ENCODE measurements around the gene SASS6. TPM values are rescaled to one million over a fixed set of nuclear protein-coding genes. Genes with fewer than 3 reads are reported as not detected.

Gene SASS6
- total and polyA plus RNA-seq, 4 donors, result 3.7 to 5.4 (median 4.6) TPM

- no peak for DNase-seq (ENCODE audit: low read depth in 4 of 6, low spot score in 6 of 6)
- Histone ChIP-seq H3K9me3 (ENCODE audit: control insufficient read depth, insufficient read depth, low read length) (no peaks in the 10 kb centered on the region), H3K27me3 (ENCODE audit: control insufficient read depth, insufficient read depth, low read length) (no peaks in the 10 kb centered on the region), H3K4me3 (ENCODE audit: low read depth, low read length) (no peak overlapping the region), H3K27ac (ENCODE audit: low read depth, low read length) (no peak overlapping the region), H3K4me1 (ENCODE audit: control insufficient read depth, insufficient read depth, low read length) (no peaks in the 10 kb centered on the region), H3K36me3 (ENCODE audit: control insufficient read depth, insufficient read depth, low read length) (peaks cover 5% of the 10 kb centered on the region)
- WGBS (ENCODE audit: insufficient coverage), result 61% methylated on average over 2 of the region's 2 CpGs
Measured at GRCh38 chr1:100151679-100152078, 18.9 kb upstream of the SASS6 start.

DNA sequence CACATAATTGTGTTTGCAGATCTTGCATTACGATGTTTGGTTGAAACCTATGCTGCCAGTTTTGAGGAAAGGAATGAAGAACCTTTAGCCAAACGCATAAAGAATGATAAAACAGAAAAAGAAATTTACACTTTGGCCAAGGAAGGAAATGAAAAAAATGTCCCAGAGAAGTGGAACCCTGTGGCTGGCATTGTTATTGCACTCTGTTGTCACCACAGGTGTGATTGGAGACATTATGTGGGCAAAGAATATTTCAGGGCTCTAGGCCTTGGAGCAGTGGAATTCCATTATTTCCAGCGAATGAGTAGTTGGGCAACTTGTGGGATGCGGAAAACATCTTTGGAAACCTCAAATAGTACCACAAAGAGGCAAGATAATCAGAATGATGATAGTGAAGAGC is 15.1 kb upstream of the SASS6 start:
- H3K36me3 ChIP-seq (ENCODE audit: control insufficient read depth, insufficient read depth, low read length), result peaks cover 18% of the 10 kb centered on the region
- no peak overlapping the region for H3K4me3 ChIP-seq (ENCODE audit: low read depth, low read length)
- 100% methylated on average over 2 of the region's 4 CpGs for WGBS (ENCODE audit: insufficient coverage)
- no peak for DNase-seq (ENCODE audit: low read depth in 4 of 6, low spot score in 6 of 6)
- no peaks in the 10 kb centered on the region for H3K27me3 ChIP-seq (ENCODE audit: control insufficient read depth, insufficient read depth, low read length)
- no peaks in the 10 kb centered on the region for H3K9me3 ChIP-seq (ENCODE audit: control insufficient read depth, insufficient read depth, low read length)
- no peak overlapping the region for H3K27ac ChIP-seq (ENCODE audit: low read depth, low read length)
- H3K4me1 ChIP-seq (ENCODE audit: control insufficient read depth, insufficient read depth, low read length), result no peaks in the 10 kb centered on the region

GRCh38 chr1:100146958-100147357 is 14.2 kb upstream of the SASS6 start:
- Histone ChIP-seq H3K4me3 (ENCODE audit: low read depth, low read length) (no peak overlapping the region), H3K27ac (ENCODE audit: low read depth, low read length) (no peak overlapping the region), H3K27me3 (ENCODE audit: control insufficient read depth, insufficient read depth, low read length) (no peaks in the 10 kb centered on the region), H3K36me3 (ENCODE audit: control insufficient read depth, insufficient read depth, low read length) (peaks cover 18% of the 10 kb centered on the region), H3K4me1 (ENCODE audit: control insufficient read depth, insufficient read depth, low read length) (no peaks in the 10 kb centered on the region), H3K9me3 (ENCODE audit: control insufficient read depth, insufficient read depth, low read length) (no peaks in the 10 kb centered on the region)
- WGBS (ENCODE audit: insufficient coverage), result no CpG with 5 or more reads among the region's 1 CpG
- DNase-seq (ENCODE audit: low read depth in 4 of 6, low spot score in 6 of 6), result no peak

- Histone ChIP-seq H3K4me3 (ENCODE audit: low read depth, low read length) (no peak overlapping the region), H3K27ac (ENCODE audit: low read depth, low read length) (no peak overlapping the region), H3K4me1 (ENCODE audit: control insufficient read depth, insufficient read depth, low read length) (no peaks in the 10 kb centered on the region), H3K36me3 (ENCODE audit: control insufficient read depth, insufficient read depth, low read length) (peaks cover 17% of the 10 kb centered on the region), H3K27me3 (ENCODE audit: control insufficient read depth, insufficient read depth, low read length) (no peaks in the 10 kb centered on the region), H3K9me3 (ENCODE audit: control insufficient read depth, insufficient read depth, low read length) (no peaks in the 10 kb centered on the region)
- WGBS (ENCODE audit: insufficient coverage), result 96% methylated on average over 3 of the region's 3 CpGs
- no peak for DNase-seq (ENCODE audit: low read depth in 4 of 6, low spot score in 6 of 6)
Measured at GRCh38 chr1:100145116-100145515, 12.4 kb upstream of the SASS6 start.

GRCh38 chr1:100142343-100142742 is 9.6 kb upstream of the SASS6 start:
- no peak for DNase-seq (ENCODE audit: low read depth in 4 of 6, low spot score in 6 of 6)
- H3K36me3 ChIP-seq (ENCODE audit: control insufficient read depth, insufficient read depth, low read length), result peaks cover 18% of the 10 kb centered on the region
- H3K9me3 ChIP-seq (ENCODE audit: control insufficient read depth, insufficient read depth, low read length), result no peaks in the 10 kb centered on the region
- no peak overlapping the region for H3K27ac ChIP-seq (ENCODE audit: low read depth, low read length)
- H3K27me3 ChIP-seq (ENCODE audit: control insufficient read depth, insufficient read depth, low read length), result no peaks in the 10 kb centered on the region
- H3K4me1 ChIP-seq (ENCODE audit: control insufficient read depth, insufficient read depth, low read length), result no peaks in the 10 kb centered on the region
- no peak overlapping the region for H3K4me3 ChIP-seq (ENCODE audit: low read depth, low read length)
- 99% methylated on average over 3 of the region's 3 CpGs for WGBS (ENCODE audit: insufficient coverage)

DNA sequence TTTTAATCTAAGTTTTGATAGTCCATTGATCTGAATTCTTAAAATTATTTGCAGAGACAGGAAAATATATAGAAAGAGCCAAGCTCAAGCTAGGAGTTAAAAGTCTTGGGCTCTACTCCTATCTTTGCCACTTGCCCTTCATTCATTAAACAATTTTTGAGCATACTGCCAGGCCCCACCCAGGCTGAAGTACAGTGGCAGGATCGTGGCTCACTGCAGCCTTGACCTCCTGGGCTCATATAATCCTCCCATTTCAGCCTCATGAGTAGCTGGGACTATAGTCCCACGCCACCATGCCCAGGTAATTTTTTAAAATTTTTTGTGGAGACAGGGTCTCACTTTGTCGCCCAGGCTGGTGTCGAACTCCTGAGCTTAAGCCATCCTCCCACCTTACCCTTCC is 8.5 kb upstream of the SASS6 start:
- Histone ChIP-seq H3K27me3 (ENCODE audit: control insufficient read depth, insufficient read depth, low read length) (no peaks in the 10 kb centered on the region), H3K4me1 (ENCODE audit: control insufficient read depth, insufficient read depth, low read length) (no peaks in the 10 kb centered on the region), H3K9me3 (ENCODE audit: control insufficient read depth, insufficient read depth, low read length) (no peaks in the 10 kb centered on the region), H3K4me3 (ENCODE audit: low read depth, low read length) (no peak overlapping the region), H3K27ac (ENCODE audit: low read depth, low read length) (no peak overlapping the region), H3K36me3 (ENCODE audit: control insufficient read depth, insufficient read depth, low read length) (peaks cover 18% of the 10 kb centered on the region)
- WGBS (ENCODE audit: insufficient coverage), result 100% methylated on average over 1 of the region's 4 CpGs
- DNase-seq (ENCODE audit: low read depth in 4 of 6, low spot score in 6 of 6), result no peak

GRCh38 chr1:100137602-100138001 is 4.9 kb upstream of the SASS6 start:
- no CpG with 5 or more reads among the region's 2 CpGs for WGBS (ENCODE audit: insufficient coverage)
- no peak overlapping the region for H3K27ac ChIP-seq (ENCODE audit: low read depth, low read length)
- DNase-seq (ENCODE audit: low read depth in 4 of 6, low spot score in 6 of 6), result no peak
- H3K36me3 ChIP-seq (ENCODE audit: control insufficient read depth, insufficient read depth, low read length), result peaks cover 9% of the 10 kb centered on the region
- peaks cover 5% of the 10 kb centered on the region for H3K4me1 ChIP-seq (ENCODE audit: control insufficient read depth, insufficient read depth, low read length)
- no peak overlapping the region for H3K4me3 ChIP-seq (ENCODE audit: low read depth, low read length)
- H3K27me3 ChIP-seq (ENCODE audit: control insufficient read depth, insufficient read depth, low read length), result no peaks in the 10 kb centered on the region
- no peaks in the 10 kb centered on the region for H3K9me3 ChIP-seq (ENCODE audit: control insufficient read depth, insufficient read depth, low read length)

GRCh38 chr1:100134872-100135271 is 2.1 kb upstream of the SASS6 start:
- H3K4me1 ChIP-seq (ENCODE audit: control insufficient read depth, insufficient read depth, low read length), result peaks cover 11% of the 10 kb centered on the region
- no peak overlapping the region for H3K27ac ChIP-seq (ENCODE audit: low read depth, low read length)
- no peak overlapping the region for H3K4me3 ChIP-seq (ENCODE audit: low read depth, low read length)
- H3K9me3 ChIP-seq (ENCODE audit: control insufficient read depth, insufficient read depth, low read length), result no peaks in the 10 kb centered on the region
- H3K36me3 ChIP-seq (ENCODE audit: control insufficient read depth, insufficient read depth, low read length), result peaks cover 5% of the 10 kb centered on the region
- H3K27me3 ChIP-seq (ENCODE audit: control insufficient read depth, insufficient read depth, low read length), result no peaks in the 10 kb centered on the region
- WGBS (ENCODE audit: insufficient coverage), result no CpG with 5 or more reads among the region's 3 CpGs
- DNase-seq (ENCODE audit: low read depth in 4 of 6, low spot score in 6 of 6), result peak in 1 of 6 donors; percentile 2

DNA sequence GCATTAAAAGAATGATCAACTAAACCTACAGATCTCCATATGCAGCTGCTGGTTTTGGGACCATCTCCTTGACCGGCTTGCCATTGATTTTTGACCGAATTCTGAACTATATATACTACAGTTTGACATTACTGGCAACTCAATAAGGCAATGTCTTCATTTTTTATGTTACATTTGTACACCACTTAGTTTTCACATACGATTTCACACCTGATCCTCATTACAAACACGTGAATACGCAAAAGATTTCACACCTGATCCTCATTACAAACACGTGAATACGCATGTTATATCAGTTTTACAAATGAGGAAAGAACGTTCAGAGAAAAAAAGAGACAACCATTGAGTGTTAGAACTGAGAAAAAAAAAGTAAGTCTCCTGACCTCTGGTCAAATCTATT is 1.1 kb downstream of the SASS6 start:
- Histone ChIP-seq H3K27ac (ENCODE audit: low read depth, low read length) (no peak overlapping the region), H3K9me3 (ENCODE audit: control insufficient read depth, insufficient read depth, low read length) (no peaks in the 10 kb centered on the region), H3K4me1 (ENCODE audit: control insufficient read depth, insufficient read depth, low read length) (peaks cover 11% of the 10 kb centered on the region), H3K36me3 (ENCODE audit: control insufficient read depth, insufficient read depth, low read length) (no peaks in the 10 kb centered on the region), H3K4me3 (ENCODE audit: low read depth, low read length) (peak overlapping the region; percentile 94), H3K27me3 (ENCODE audit: control insufficient read depth, insufficient read depth, low read length) (no peaks in the 10 kb centered on the region)
- no peak for DNase-seq (ENCODE audit: low read depth in 4 of 6, low spot score in 6 of 6)
- WGBS (ENCODE audit: insufficient coverage), result 100% methylated on average over 1 of the region's 8 CpGs

DNA sequence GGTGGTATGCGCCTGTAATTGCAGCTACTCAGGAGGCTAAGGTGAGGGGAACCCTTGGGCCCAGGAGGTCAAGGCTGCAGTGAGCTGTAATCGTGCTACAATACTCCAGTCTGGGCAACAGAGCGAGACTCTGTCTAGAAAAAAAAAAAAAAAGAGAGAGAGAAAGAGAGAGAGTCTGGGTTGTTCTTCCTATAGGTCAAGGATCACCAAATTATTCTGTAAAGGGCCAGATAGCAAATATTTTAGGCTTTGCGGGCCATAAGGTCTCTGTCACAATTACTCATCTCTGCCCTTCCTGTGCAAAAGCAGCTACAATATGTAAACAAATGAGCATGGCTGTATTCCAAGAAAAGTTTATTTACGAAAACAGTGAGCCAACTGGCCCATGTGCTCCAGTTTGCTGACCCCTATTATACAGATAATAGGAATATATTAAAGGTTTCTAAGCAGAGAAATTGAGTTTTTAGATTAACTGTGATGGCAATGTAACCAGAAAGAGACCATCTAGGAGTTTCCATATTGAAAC is 2.1 kb downstream of the SASS6 start:
- Histone ChIP-seq H3K4me3 (ENCODE audit: low read depth, low read length) (no peak overlapping the region), H3K36me3 (ENCODE audit: control insufficient read depth, insufficient read depth, low read length) (no peaks in the 10 kb centered on the region), H3K27me3 (ENCODE audit: control insufficient read depth, insufficient read depth, low read length) (no peaks in the 10 kb centered on the region), H3K27ac (ENCODE audit: low read depth, low read length) (no peak overlapping the region), H3K9me3 (ENCODE audit: control insufficient read depth, insufficient read depth, low read length) (no peaks in the 10 kb centered on the region), H3K4me1 (ENCODE audit: control insufficient read depth, insufficient read depth, low read length) (peaks cover 11% of the 10 kb centered on the region)
- no peak for DNase-seq (ENCODE audit: low read depth in 4 of 6, low spot score in 6 of 6)
- WGBS (ENCODE audit: insufficient coverage), result 100% methylated on average over 3 of the region's 5 CpGs

Measured in spinal cord (tissue), 10 donors.